Kidney (tissue), 14 donors: Measurements from ENCODE around the gene NCOA7. TPM values are rescaled to one million over a fixed set of nuclear protein-coding genes. Genes with fewer than 3 reads are reported as not detected.

Experiments used
- DNase-seq, 5 donors: peaks; one replicate each; pipeline ENCODE4 v3.0.0-alpha.2; 2013 to 2020
- FAIRE-seq: peaks from 2 replicates; lab custom pipeline; 2012; peaks lifted over from hg19 to GRCh38; lab: Jason Lieb, UNC
- H3K27ac ChIP-seq, 2 donors: one replicate each; pipeline ENCODE4 v1.7.0; 2013; ENCODE audit warnings: low read depth in 2 of 2, low read length in 2 of 2, inconsistent platforms in 1 of 2
- H3K27me3 ChIP-seq: one replicate; pipeline ENCODE4 v1.7.1; 2013; ENCODE audit warnings: low read length, inconsistent platforms; ENCODE audit not compliant: control insufficient read depth, insufficient read depth
- H3K36me3 ChIP-seq, 3 donors: one replicate each; pipeline versions ENCODE4 v1.7.0 to v1.7.1; 2013; ENCODE audit warnings: low read length in 3 of 3, control low read depth in 1 of 3, inconsistent platforms in 1 of 3; ENCODE audit not compliant: insufficient read depth in 3 of 3, control insufficient read depth in 2 of 3
- H3K4me1 ChIP-seq, 3 donors: one replicate each; pipeline versions ENCODE4 v1.7.0 to v1.7.1; 2013; ENCODE audit warnings: low read length in 3 of 3, inconsistent platforms in 1 of 3, low read depth in 1 of 3; ENCODE audit not compliant: control insufficient read depth in 2 of 3, insufficient read depth in 2 of 3
- H3K4me3 ChIP-seq, 3 donors: one replicate each; pipeline versions ENCODE4 v1.7.0 to v1.8.1; 2013; ENCODE audit warnings: low read length in 3 of 3, control low read depth in 1 of 3, inconsistent platforms in 1 of 3
- H3K9ac ChIP-seq, 3 donors: one replicate each; pipeline versions ENCODE4 v1.7.0 to v1.7.1; 2013; ENCODE audit warnings: low read length in 3 of 3, control low read depth in 1 of 3, inconsistent platforms in 1 of 3
- H3K9me3 ChIP-seq, 3 donors: one replicate each; pipeline versions ENCODE4 v1.7.0 to v1.7.1; 2013; ENCODE audit warnings: low read length in 3 of 3, control low read depth in 1 of 3, inconsistent platforms in 1 of 3; ENCODE audit not compliant: control insufficient read depth in 2 of 3, insufficient read depth in 1 of 3
- CTCF ChIP-seq: IDR thresholded peaks from 3 replicates; pipeline ENCODE4 v1.5.1; 2012; ENCODE audit warnings: mild to moderate bottlenecking, moderate library complexity, borderline replicate concordance; ENCODE audit not compliant: insufficient read depth; ENCODE audit errors: extremely low read depth
- intact Hi-C: fragments of 100-400 bp; cut with DNase I; formaldehyde crosslinking; loops from one replicate; pipeline ENCODE4 v1.11.1; 2022
- polyA plus RNA-seq: library from polyadenylated mRNA; stranded (reverse); fragments of 350-450 nt; fragmentation: Illumina TruSeq; extraction: RNeasy Lipid Tissue Mini Kit (QIAGEN cat#74804); gene quantifications from one replicate; pipeline ENCODE4 v1.2.3, GENCODE V29; 2014; ENCODE audit warnings: low read depth, low replicate concordance; ENCODE audit not compliant: insufficient read depth
- total RNA-seq: library from RNA; stranded (reverse); fragmentation: NEBNext Ultra II Directional; extraction: Animal tissue kit (Norgen Biotek cat#: 25700); gene quantifications from one replicate; pipeline ENCODE4 v1.2.1, GENCODE V29; 2021
- donor health status: control.
- donor health status: control.
- donor health status: control.
- donor health status: control.
- donor health status: control.
- donor health status: DM: yes; HTN: yes; CAD: no.
- donor health status: Normal renal cell carcinoma (clear cell type).

NCOA7 gene
- total and polyA plus RNA-seq, 2 donors from 2014 or later, result 21.0 to 135 TPM

GRCh38 chr6:125923366-125923877, 132.7 kb downstream of the NCOA7 start:
- no peak overlapping the region for H3K9ac ChIP-seq
- intact Hi-C loops, result no loop called here
- H3K27me3 ChIP-seq, result no peaks in the 10 kb centered on the region
- DNase-seq (no peak), FAIRE-seq (no peak)
- no peak for TF ChIP-seq CTCF
- H3K4me3 ChIP-seq, result no peak overlapping the region
- H3K36me3 ChIP-seq, result peaks cover 7 to 57% (median 38%) of the 10 kb centered on the region in 3 donors
- H3K27ac ChIP-seq, result peak overlapping the region; percentile 38 to 59
- peaks cover 3 to 4% (median 3%) of the 10 kb centered on the region in 3 donors for H3K4me1 ChIP-seq
- H3K9me3 ChIP-seq, result no peaks in the 10 kb centered on the region

- intact Hi-C loops, result no loop called here
- Histone ChIP-seq H3K27ac (no peak overlapping the region), H3K9ac (no peak overlapping the region), H3K36me3 (peaks cover 7 to 61% (median 41%) of the 10 kb centered on the region in 3 donors), H3K9me3 (no peaks in the 10 kb centered on the region), H3K4me1 (peaks cover 0 to 2% (median 0%) of the 10 kb centered on the region in 3 donors), H3K27me3 (no peaks in the 10 kb centered on the region), H3K4me3 (no peak overlapping the region)
- FAIRE-seq, result no peak
- no peak for TF ChIP-seq CTCF
- DNase-seq, result no peak
Measured at GRCh38 chr6:125924169-125924568, 133.4 kb downstream of the NCOA7 start.

- peak overlapping the region; percentile 27 to 39 for H3K27ac ChIP-seq
- no peaks in the 10 kb centered on the region for H3K9me3 ChIP-seq
- H3K4me3 ChIP-seq, result no peak overlapping the region
- no peaks in the 10 kb centered on the region for H3K4me1 ChIP-seq
- intact Hi-C loops, result no loop called here
- no peak for TF ChIP-seq CTCF
- no peaks in the 10 kb centered on the region for H3K27me3 ChIP-seq
- FAIRE-seq (no peak), DNase-seq (no peak)
- no peak overlapping the region for H3K9ac ChIP-seq
- peaks cover 7 to 61% (median 41%) of the 10 kb centered on the region in 3 donors for H3K36me3 ChIP-seq
Measured at GRCh38 chr6:125924697-125925358, 134.1 kb downstream of the NCOA7 start.
